ENCODE measurements around the gene PLCB1.
"Not testable (repeated sequence)": the region's sequence is repeated elsewhere in the genome, so short reads cannot be mapped to it uniquely, and the experiment has no call there.

DNA sequence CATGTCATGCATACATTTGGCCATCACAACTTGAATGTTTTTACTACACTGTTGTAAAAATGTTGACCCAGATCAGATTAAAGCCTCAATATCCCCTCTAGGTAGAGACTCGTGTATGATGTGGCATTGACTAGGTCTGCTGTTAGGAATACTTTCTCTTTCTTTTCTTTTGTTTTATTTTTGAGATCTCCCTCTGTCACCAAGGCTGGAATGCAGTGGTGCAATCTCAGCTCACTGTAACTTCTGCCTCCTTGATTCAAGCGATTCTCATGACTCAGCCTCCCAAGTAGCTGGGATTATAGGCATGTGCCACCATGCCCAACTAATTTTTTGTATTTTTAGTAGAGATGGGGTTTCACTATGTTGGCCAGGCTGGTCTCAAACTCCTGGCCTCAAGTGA lies 334.7 kb downstream of the PLCB1 start:
- TF ChIP-seq, protein P1, sequence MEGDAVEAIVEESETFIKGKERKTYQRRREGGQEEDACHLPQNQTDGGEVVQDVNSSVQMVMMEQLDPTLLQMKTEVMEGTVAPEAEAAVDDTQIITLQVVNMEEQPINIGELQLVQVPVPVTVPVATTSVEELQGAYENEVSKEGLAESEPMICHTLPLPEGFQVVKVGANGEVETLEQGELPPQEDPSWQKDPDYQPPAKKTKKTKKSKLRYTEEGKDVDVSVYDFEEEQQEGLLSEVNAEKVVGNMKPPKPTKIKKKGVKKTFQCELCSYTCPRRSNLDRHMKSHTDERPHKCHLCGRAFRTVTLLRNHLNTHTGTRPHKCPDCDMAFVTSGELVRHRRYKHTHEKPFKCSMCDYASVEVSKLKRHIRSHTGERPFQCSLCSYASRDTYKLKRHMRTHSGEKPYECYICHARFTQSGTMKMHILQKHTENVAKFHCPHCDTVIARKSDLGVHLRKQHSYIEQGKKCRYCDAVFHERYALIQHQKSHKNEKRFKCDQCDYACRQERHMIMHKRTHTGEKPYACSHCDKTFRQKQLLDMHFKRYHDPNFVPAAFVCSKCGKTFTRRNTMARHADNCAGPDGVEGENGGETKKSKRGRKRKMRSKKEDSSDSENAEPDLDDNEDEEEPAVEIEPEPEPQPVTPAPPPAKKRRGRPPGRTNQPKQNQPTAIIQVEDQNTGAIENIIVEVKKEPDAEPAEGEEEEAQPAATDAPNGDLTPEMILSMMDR (IDR thresholded peaks at IDR 0.05; ENCODE audit: borderline replicate concordance, extremely low read depth, low read length, poor library complexity, severe bottlenecking): not testable (repeated sequence)
- not testable (repeated sequence) for TF ChIP-seq EZH2 (IDR thresholded peaks at IDR 0.05; ENCODE audit: borderline replicate concordance, low read depth, low read length, severe bottlenecking)
